K562 (cell line): ENCODE results near the gene PHF12. TPM values are rescaled to one million over a fixed set of nuclear protein-coding genes. Genes with fewer than 3 reads are reported as not detected.

Source experiments
- BRCA1 ChIP-seq, 2 experiments: fragments of 450-650 bp in 1 of 2; sonication (generic) in 1 of 2; formaldehyde crosslinking in 1 of 2; IDR thresholded peaks; 2 replicates each; pipeline versions ENCODE4 v1.5.0 to v1.6.1; 2017 to 2020; ENCODE audit warnings: mild to moderate bottlenecking in 1 of 2, missing genetic modification reagents in 1 of 2
- CC2D1A ChIP-seq: fragments of 450-650 bp; IDR thresholded peaks from 2 replicates; pipeline ENCODE4 v1.6.1; 2017; ENCODE audit warnings: mild to moderate bottlenecking
- CHD2 ChIP-seq: IDR thresholded peaks from 2 replicates; pipeline ENCODE4 v1.6.1; 2011; ENCODE audit warnings: low read depth, low read length
- HMG20A ChIP-seq: fragments of 450-650 bp; formaldehyde crosslinking; conservative IDR thresholded peaks from 2 replicates; pipeline ENCODE4 v1.4.0; 2020; ENCODE audit warnings: mild to moderate bottlenecking, mixed read lengths
- MYC ChIP-seq, 2 experiments: fragments of 250-450 bp in 1 of 2; sonication (Bioruptor Pico) in 1 of 2; IDR thresholded peaks; 2 replicates each; pipeline versions ENCODE4 v1.5.1 to v1.6.1; 2012 to 2021; ENCODE audit warnings: low read depth in 2 of 2, borderline replicate concordance in 1 of 2, improper control_type of control experiment in 1 of 2, low read length in 1 of 2, mild to moderate bottlenecking in 1 of 2, moderate library complexity in 1 of 2
- POLR3A ChIP-seq: IDR thresholded peaks from 2 replicates; pipeline ENCODE4 v1.6.1; 2011; ENCODE audit warnings: borderline replicate concordance, mild to moderate bottlenecking, moderate library complexity; ENCODE audit not compliant: insufficient read length, insufficient read depth; ENCODE audit errors: extremely low read depth
- ZKSCAN8 ChIP-seq: fragments of 200-800 bp; sonication (Bioruptor generic); IDR thresholded peaks from 2 replicates; pipeline ENCODE4 v1.6.1; 2016; ENCODE audit warnings: missing genetic modification characterization, missing compliant biosample characterization
- ZNF175 ChIP-seq: fragments of 200-800 bp; sonication (Bioruptor generic); IDR thresholded peaks from 2 replicates; pipeline ENCODE4 v1.6.1; 2016; ENCODE audit warnings: low read depth, mild to moderate bottlenecking, missing genetic modification characterization, missing compliant biosample characterization
- ZNF586 ChIP-seq: fragments of 450-650 bp; formaldehyde crosslinking; conservative IDR thresholded peaks from 2 replicates; pipeline ENCODE4 v1.4.0; 2020; ENCODE audit warnings: mild to moderate bottlenecking, moderate library complexity
- polyA plus RNA-seq, 8 experiments: library from polyadenylated mRNA; depleted of rRNA in 4 of 8; stranded (reverse) in 5 of 8; unstranded in 3 of 8; fragments of >200 nt; fragmentation: Nextera tagmentation in 2 of 8; fragmentation: Illumina TruSeq in 1 of 8; extraction: Ambion mirVana in 2 of 8; extraction: Trizol in 1 of 8; gene quantifications; 2 replicates each; pipeline versions ENCODE4 v1.2.1 to v1.2.3, GENCODE V29; 2011 to 2014; ENCODE audit warnings: inconsistent platforms in 1 of 8, missing spikeins in 1 of 8
- total RNA-seq, 7 experiments: library from RNA; depleted of rRNA in 6 of 7; stranded (reverse); fragments of >200 nt in 6 of 7; fragmentation: Illumina TruSeq in 2 of 7; extraction: Trizol in 2 of 7; gene quantifications; 2 replicates each; pipeline versions ENCODE4 v1.2.1 to v1.2.3, GENCODE V29; 2011 to 2021; ENCODE audit warnings: low replicate concordance in 1 of 7
- TF ChIP-seq, protein P1 (sequence below), 2 experiments: fragments of 450-650 bp in 1 of 2; sonication (generic) in 1 of 2; formaldehyde crosslinking in 1 of 2; IDR thresholded peaks; 2 replicates each; pipeline versions ENCODE4 v1.7.1 to v1.9.0; 2016 to 2022; ENCODE audit warnings: inconsistent platforms in 1 of 2, mild to moderate bottlenecking in 1 of 2, missing genetic modification reagents in 1 of 2
- TF ChIP-seq, protein P2 (sequence below): fragments of 450-650 bp; IDR thresholded peaks from 2 replicates; pipeline ENCODE4 v1.6.1; 2016; ENCODE audit warnings: mild to moderate bottlenecking
- TF ChIP-seq, protein P3 (sequence below): fragments of 250-450 bp; sonication (Bioruptor Pico); IDR thresholded peaks from 2 replicates; pipeline ENCODE4 v1.8.0; 2022; ENCODE audit warnings: moderate library complexity, mild to moderate bottlenecking, inconsistent platforms

The PHF12 gene
- total and polyA plus RNA-seq, 9 of the 15 experiments (the other 6 are each of a cell fraction or from before 2014, with no cell fraction given), result 0.82 to 31.3 (median 13.5) TPM

DNA sequence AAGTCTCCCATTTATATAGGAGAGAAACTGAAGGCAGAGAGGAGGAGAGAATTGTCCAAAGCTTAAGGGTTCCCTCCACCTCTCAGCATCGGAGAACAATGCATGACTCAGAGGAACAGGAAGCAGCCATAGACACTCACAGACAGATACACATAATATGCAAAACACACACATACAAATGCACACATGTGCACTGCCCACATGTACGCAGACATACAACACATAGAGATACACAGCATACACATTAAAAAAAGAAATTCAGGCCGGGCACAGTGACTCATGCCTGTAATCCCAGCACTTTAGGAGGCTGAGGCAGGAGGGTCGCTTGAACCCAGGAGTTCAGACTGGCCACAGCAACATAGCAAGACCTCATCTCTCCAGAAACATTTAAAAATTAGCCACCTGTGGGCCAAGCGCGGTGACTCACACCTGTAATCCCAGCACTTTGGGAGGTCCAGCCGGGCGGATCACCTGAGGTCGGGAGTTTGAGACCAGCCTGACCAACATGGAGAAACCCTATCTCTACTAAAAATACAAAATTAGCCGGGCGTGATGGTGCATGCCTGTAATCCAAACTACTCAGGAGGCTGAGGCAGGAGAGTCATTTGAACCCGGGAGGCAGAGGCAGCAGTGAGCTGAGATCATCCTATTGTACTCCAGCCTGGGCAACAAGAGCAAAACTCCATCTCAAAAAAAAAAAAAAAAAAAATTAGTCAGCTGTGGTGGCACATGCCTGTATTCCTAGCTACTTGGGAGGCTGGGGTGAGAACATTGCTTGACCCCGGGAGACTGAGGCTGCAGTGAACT is 85.2 kb downstream of the PHF12 start (continued):
- TF ChIP-seq, protein P1, sequence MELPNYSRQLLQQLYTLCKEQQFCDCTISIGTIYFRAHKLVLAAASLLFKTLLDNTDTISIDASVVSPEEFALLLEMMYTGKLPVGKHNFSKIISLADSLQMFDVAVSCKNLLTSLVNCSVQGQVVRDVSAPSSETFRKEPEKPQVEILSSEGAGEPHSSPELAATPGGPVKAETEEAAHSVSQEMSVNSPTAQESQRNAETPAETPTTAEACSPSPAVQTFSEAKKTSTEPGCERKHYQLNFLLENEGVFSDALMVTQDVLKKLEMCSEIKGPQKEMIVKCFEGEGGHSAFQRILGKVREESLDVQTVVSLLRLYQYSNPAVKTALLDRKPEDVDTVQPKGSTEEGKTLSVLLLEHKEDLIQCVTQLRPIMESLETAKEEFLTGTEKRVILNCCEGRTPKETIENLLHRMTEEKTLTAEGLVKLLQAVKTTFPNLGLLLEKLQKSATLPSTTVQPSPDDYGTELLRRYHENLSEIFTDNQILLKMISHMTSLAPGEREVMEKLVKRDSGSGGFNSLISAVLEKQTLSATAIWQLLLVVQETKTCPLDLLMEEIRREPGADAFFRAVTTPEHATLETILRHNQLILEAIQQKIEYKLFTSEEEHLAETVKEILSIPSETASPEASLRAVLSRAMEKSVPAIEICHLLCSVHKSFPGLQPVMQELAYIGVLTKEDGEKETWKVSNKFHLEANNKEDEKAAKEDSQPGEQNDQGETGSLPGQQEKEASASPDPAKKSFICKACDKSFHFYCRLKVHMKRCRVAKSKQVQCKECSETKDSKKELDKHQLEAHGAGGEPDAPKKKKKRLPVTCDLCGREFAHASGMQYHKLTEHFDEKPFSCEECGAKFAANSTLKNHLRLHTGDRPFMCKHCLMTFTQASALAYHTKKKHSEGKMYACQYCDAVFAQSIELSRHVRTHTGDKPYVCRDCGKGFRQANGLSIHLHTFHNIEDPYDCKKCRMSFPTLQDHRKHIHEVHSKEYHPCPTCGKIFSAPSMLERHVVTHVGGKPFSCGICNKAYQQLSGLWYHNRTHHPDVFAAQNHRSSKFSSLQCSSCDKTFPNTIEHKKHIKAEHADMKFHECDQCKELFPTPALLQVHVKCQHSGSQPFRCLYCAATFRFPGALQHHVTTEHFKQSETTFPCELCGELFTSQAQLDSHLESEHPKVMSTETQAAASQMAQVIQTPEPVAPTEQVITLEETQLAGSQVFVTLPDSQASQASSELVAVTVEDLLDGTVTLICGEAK (IDR thresholded peaks at IDR 0.05), result peak; percentile 67
- TF ChIP-seq, protein P1 (CRISPR knock-in tag; IDR thresholded peaks at IDR 0.05), result no peak
- TF ChIP-seq CHD2, result no peak
- no peak for TF ChIP-seq ZNF586 (CRISPR knock-in tag)
- 0 out of 2 replicates have a peak, but pooled peaks have one; percentile 27 for TF ChIP-seq CC2D1A
- TF ChIP-seq POLR3A, result no peak
- no peak for TF ChIP-seq MYC (IDR thresholded peaks at IDR 0.05; ENCODE audit: low read depth, low read length)
- no peak for TF ChIP-seq MYC (CRISPR knock-in tag; IDR thresholded peaks at IDR 0.05; ENCODE audit: borderline replicate concordance, low read depth)
- TF ChIP-seq BRCA1 (IDR thresholded peaks at IDR 0.05), result no peak
- TF ChIP-seq BRCA1 (CRISPR knock-in tag; IDR thresholded peaks at IDR 0.05), result no peak
- TF ChIP-seq, protein P2, sequence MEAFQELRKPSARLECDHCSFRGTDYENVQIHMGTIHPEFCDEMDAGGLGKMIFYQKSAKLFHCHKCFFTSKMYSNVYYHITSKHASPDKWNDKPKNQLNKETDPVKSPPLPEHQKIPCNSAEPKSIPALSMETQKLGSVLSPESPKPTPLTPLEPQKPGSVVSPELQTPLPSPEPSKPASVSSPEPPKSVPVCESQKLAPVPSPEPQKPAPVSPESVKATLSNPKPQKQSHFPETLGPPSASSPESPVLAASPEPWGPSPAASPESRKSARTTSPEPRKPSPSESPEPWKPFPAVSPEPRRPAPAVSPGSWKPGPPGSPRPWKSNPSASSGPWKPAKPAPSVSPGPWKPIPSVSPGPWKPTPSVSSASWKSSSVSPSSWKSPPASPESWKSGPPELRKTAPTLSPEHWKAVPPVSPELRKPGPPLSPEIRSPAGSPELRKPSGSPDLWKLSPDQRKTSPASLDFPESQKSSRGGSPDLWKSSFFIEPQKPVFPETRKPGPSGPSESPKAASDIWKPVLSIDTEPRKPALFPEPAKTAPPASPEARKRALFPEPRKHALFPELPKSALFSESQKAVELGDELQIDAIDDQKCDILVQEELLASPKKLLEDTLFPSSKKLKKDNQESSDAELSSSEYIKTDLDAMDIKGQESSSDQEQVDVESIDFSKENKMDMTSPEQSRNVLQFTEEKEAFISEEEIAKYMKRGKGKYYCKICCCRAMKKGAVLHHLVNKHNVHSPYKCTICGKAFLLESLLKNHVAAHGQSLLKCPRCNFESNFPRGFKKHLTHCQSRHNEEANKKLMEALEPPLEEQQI, result no peak
- no peak for TF ChIP-seq ZNF175 (CRISPR knock-in tag)
- TF ChIP-seq ZKSCAN8 (CRISPR knock-in tag), result 0 out of 2 replicates have a peak, but pooled peaks have one; percentile 13
- TF ChIP-seq, protein P3, sequence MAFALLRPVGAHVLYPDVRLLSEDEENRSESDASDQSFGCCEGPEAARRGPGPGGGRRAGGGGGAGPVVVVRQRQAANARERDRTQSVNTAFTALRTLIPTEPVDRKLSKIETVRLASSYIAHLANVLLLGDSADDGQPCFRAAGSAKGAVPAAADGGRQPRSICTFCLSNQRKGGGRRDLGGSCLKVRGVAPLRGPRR (CRISPR knock-in tag), result peak; percentile 19; the same call in 1 of the 2 replicates
- no peak for TF ChIP-seq HMG20A (CRISPR knock-in tag)
